Measurements from ENCODE around the gene HSPB2. TPM values are rescaled to one million over a fixed set of nuclear protein-coding genes. Genes with fewer than 3 reads are reported as not detected.
"Not testable (repeated sequence)": the region's sequence is repeated elsewhere in the genome, so short reads cannot be mapped to it uniquely, and the experiment has no call there.

Gene HSPB2
- polyA plus RNA-seq, 4 donors = 1.1 to 2.7 (median 2.1) TPM

DNA sequence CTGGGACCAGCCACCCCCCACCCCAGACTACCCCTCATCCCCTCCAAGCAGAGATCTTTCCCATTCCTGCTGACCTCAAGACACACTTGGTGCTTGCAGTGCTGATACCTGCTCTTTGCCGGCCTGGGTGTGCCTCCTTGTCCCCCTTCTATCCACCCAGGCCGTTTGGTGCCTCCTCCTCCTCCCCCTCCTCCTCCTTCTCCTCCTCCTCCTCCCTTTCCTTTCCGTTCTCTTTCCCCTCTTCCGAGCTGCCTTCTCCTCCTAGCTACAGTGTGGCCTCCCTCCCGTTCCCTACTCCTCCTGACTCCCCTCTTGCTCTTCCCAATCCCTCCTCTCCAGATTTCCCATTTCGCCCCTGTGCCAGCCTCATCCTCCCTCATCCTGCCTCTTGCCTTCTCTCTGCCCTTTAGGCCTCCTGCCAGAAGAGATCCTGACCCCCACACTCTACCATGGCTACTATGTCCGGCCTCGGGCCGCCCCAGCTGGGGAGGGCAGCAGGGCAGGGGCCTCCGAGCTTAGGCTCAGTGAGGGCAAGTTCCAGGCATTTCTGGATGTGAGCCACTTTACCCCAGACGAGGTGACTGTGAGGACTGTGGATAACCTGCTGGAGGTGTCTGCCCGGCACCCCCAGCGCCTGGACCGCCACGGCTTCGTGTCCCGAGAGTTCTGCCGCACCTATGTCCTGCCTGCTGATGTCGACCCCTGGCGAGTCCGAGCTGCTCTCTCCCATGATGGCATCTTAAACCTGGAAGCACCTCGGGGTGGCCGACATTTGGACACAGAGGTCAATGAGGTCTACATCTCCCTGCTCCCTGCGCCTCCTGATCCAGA is 712 bp downstream of the HSPB2 start:
- DNase-seq (ENCODE audit: low read depth in 4 of 4, low spot score in 3 of 4) = no peak

DNA sequence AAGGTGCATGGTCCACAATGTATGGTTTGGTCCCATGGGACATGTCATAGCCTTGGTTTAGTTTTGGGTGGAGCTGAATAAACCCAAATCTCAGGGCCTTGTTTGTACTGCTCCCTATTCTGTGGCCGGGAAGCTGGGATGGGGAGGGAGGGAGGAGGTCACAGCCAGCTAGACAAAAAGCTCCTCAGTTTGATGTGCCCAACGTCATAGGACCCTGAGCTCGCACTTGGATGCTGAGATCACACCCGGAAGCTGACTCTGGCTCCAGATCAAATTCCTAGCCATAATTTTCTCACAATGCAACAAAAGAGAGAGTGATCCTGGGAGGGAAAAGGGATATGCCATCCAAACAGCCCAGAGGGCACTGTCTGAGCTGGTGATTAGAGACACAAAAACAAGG is 1.5 kb downstream of the HSPB2 start:
- no peak for DNase-seq (ENCODE audit: low read depth in 4 of 4, low spot score in 3 of 4)

DNA sequence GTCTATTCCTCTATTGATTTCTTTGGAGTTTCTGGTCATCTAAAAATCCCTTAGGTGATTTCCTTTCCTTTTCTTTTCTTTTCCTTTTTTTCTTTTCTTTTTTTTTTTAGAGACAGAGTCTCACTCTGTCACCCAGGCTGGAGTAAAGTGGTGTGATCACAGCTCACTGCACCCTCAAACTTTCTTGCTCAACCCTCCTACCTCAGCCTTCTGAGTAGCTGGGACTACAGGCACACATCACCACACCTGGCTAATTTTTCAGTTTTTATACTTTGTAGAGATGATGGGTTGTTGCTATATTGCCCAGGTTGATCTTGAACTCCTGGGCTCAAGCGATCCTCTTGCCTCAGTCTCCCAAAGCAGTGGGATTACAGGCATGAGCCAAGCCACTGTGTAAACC is 4.2 kb downstream of the HSPB2 start:
- no peak for DNase-seq (ENCODE audit: low read depth in 4 of 4, low spot score in 3 of 4)

DNA sequence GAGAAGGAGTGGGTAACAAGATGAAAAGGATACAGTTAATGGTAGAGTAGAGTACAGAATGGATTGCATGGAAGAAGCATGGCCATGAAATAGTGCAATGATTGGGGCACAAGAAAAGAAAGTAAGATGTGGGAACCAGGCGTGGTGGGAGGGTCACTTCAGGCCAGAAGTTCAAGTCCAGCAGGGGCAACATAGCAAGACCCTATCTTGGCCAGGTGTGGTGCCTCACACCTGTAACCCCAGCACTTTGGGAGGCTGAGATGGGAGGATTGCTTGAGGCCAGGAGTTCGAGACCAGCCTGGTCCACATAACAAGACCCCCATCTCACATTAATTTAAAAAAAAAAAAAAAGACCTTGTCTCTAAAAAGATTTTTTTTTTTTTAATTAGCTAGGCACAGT is 4.8 kb downstream of the HSPB2 start:
- no peak for DNase-seq (ENCODE audit: low read depth in 4 of 4, low spot score in 3 of 4)

DNA sequence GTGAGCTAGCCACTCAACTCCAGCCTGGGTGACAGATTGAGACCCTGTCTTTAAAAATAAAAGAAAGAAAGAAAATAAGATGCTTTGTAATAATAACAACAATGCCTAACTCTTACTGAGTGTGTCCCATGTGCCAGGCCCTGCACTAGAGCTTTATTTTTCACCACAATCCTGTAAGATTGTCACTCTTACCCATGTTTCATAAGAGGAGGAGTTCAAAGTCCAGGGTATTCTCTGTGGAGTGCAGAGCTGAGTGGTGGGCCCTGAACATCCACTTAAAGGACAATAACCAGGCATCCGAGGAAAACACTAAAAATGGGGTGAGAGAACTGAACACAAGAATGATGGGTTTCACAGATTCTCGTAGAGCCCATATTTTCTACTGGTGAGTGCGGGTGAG is 5.3 kb downstream of the HSPB2 start:
- no peak for DNase-seq (ENCODE audit: low read depth in 4 of 4, low spot score in 3 of 4)

DNA sequence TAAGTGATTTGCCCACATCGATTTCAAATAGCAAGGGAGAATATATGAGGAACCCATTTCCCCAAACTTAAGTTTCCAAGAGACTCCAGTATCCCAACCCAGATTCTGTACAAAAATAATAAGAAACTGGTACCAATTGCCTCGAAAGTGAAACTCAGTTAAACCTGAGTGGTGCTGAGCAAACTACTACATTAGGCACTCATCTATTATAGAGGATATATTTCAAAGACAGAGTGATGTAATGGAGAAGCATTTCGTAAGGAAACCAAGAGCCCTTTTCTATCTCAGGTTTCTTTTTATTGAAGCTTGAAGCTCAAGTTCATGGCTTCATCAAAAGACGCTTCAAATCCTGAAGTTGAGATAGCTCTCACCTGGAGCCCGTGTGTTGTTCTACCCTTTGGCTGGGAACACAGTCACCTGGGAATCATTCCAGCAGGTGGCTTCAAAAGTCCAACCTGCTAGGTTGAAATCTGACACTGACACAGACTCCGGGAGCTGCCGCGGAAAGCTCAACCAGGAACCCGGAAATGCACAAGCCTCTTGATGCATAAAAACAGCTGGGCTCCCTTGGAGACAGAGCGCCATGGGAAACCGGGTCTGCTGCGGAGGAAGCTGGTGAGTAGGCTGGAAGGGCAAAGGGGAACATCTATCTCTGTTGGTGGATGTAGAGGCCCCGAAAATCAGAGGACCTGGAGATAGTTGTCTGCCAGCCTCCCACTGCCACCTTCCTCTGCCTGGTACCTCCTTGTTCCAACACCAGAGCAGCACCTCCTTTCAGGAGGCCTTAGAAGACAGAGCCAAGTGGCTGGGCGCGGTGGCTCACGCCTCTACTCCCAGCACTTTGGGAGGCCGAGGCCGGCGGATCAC is 6.1 kb downstream of the HSPB2 start, which contains the start of gene C11orf52:
TSS of gene C11orf52 (plus strand) at position 524 of the 867 bp plus-strand sequence. CDS start at position 584, 60 bp downstream.
- DNase-seq (ENCODE audit: low read depth in 4 of 4, low spot score in 3 of 4) = peak; percentile 57 to 86 (median 82)

DNA sequence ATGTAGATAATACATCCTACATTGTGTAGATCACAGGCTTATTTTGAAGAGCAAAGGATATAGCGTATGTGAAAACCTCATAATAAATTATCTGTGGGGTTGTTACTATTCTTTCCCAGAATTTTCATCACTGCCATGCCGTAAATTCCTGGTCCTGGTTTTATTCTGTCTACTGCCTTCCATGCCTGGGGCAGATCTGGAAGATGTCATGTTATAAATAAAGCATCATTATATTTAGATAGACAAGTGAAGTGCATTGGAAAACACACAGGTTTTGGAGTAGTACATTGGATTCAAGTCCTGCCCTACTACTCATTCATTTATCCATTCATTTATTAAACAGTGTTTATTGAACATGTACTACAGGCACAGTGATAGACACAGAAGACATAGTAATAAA is 8.4 kb downstream of the HSPB2 start:
- DNase-seq (ENCODE audit: low read depth in 4 of 4, low spot score in 3 of 4) = no peak

DNA sequence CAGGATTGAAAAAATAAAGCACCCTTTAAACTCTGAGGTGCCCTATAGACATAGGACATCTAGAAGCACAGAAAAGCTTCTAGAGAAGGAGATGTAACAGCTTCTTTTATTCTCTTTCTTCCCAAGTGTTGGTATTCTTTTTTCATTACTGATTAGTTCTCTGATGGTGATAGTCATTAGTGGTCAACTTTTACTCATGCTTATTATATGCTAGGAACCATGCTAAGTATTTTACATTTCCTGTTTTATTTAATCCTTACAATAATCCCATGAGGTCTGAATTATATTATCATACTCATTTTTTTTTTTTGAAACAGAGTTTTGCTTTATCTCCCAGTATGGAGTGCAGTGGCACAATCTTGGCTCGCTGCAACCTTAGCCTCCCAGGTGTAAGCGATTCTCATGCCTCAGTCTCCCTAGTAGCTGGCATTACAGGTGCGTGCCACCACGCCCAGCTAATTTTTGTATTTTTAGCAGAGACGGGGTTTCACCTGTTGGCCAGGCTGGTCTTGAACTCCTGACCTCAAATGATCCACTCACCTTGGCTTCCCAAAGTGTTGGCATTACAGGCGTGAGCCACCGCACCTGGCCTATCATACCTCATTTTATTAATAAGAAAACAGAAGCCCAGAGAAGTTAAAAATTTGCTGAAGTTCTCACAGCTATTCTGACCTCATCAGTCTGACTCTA is 9.2 kb downstream of the HSPB2 start:
- DNase-seq (ENCODE audit: low read depth in 4 of 4, low spot score in 3 of 4) = no peak

DNA sequence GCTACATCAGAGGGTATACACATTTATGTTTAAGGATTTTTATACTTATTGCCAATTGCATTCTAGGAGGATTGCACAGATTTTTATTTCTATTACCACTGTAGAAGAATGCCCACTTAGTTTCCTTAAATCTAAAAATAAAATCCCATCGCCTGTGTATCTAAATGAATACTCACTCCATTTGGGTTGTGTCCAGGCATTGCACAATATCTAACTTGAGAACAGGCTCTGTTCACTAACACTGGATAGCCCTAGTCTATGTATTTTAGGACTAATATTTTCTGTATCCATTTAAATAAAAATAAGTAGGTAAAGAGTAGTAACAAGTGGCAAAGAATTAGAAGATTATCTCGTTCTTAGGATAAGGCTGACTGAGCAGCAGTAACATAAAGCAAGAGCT is 10.3 kb downstream of the HSPB2 start:
- DNase-seq (ENCODE audit: low read depth in 4 of 4, low spot score in 3 of 4) = no peak

DNA sequence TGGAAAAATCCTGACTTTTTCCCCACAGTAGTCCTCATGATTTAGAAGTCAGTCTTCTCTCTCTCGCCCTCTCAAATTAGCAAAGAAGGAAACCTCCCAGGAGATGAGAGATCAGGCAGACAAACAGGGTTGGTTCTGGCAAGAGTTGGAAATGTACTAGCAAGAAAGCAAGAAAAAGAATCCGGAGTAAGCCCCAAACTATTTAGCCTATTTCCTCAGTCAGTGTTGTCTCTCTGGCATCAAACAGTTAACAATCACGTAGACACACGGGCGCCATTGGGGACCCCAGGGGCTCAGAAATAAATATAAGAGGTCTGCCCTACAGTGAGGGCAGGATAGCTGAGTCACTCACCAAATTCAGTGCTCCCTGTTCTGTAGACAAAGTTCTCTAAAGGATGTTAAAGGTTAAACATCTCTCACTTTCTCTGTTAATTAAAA is 10.8 kb downstream of the HSPB2 start:
- DNase-seq (ENCODE audit: low read depth in 4 of 4, low spot score in 3 of 4) = no peak

DNA sequence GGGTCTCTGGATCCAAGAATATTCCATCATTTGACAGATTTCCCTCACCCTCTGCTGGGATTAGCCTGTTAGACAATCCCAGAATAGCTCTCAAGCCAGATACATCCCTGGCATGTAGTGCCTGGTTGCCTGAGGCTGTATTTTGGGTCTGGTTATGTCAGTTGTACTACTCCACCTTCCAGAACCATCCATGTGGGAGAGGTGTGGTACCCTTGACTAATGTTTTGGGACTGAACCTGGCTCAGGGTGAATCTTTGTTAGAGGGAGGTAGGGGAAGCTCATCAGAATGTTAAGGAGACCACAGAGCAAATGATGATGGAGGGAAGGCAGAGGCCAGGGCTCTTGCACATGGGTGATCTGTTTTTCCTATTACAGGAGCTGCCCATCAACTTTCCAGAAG is 11.4 kb downstream of the HSPB2 start:
- DNase-seq (ENCODE audit: low read depth in 4 of 4, low spot score in 3 of 4) = no peak

DNA sequence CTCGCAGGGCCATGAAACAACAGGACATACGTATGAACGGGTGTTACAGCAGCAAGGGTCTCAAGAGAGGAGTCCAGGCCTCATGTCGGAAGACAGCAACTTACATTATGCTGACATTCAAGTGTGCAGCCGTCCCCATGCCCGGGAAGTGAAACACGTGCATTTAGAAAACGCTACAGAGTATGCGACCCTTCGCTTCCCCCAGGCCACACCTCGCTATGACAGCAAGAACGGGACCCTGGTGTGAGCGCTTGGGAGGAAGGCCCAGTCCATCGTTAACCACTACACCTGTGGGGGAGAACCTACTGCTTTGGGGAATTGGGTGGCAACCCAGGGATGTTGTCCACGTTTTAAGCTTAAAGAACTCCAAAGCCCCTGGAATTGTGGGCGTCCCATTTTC is 13.4 kb downstream of the HSPB2 start:
- no peak for DNase-seq (ENCODE audit: low read depth in 4 of 4, low spot score in 3 of 4)

DNA sequence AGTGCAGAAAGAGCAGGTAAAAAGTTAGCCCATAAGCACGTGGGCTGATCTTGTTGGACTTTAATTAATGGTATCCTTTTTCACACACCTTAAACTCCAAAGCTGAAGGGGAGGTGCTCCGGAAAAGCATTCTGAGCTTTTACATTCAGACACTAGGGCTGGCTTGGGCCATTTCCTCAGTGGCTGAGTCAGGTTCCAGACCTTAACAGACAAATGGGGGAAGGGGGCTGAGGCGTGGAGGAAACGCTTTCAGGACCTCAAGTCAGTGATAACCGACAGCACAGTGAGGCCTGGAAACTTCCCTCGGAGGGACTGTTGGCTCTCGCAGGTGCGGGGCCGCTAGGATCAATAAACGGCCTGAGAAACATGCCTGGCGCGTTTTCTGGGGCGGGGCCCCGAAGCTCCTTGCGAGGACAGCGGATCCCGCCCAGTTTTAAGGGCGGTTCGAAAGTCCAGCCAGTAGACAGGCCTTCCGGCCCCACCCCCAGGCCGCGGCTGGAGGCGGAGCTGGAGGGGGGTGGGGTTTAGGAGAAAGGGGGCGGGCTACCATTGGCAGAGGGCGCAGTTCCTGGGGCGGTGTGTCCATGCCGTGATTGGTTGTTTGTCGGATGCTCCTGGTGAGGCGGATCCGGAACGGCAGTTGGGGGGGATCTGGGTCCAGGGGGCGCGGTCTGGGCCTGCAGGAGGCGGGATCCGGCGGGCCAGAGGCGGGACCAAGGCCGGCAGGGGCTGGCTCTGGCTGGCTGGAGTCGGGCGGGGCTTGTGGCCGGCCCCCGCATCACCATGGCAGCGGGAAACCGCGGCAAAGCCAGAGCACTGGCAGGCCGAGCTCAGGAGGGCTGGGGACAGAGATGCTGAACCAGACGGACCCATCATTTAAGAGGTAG is 14.2 kb downstream of the HSPB2 start:
- peak; percentile 93 to 94 (median 94) for DNase-seq (ENCODE audit: low read depth in 4 of 4, low spot score in 3 of 4)

DNA sequence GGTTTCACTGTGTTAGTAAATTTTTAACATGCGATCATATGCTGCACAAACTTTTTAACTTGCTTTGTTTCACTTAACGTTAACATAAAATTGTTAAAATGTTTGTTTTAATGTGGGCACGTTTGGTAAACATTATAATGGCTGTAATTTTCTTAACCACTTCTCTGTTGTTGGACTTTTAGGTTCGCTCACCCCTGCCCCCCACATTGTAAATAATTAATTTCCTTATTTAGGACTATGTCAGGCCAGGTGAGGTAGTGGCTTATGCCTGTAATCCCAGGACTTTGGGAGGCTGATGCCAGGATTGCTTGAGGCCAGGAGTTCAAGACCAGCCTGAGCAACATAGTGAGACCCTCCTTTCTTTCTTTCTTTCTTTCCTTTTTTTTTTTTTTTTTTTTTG is 17.9 kb downstream of the HSPB2 start:
- DNase-seq (ENCODE audit: low read depth in 4 of 4, low spot score in 3 of 4) = no peak

DNA sequence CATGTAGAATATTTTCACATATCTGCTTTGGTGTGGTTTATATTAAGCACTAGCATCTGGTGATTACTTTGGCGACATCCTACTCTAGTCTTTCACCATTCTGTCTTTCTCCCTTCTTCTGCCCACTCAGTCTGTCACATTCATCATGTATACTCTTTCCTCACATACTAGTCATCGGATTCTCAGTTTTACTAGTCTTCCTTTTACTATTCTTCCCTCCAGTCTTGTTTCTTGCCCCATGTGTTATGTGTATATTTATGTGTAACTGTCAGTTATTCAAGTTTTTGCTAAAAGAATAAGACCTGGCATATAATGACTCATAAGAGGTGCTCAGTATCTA is 20.0 kb downstream of the HSPB2 start:
- no peak for DNase-seq (ENCODE audit: low read depth in 4 of 4, low spot score in 3 of 4)

DNA sequence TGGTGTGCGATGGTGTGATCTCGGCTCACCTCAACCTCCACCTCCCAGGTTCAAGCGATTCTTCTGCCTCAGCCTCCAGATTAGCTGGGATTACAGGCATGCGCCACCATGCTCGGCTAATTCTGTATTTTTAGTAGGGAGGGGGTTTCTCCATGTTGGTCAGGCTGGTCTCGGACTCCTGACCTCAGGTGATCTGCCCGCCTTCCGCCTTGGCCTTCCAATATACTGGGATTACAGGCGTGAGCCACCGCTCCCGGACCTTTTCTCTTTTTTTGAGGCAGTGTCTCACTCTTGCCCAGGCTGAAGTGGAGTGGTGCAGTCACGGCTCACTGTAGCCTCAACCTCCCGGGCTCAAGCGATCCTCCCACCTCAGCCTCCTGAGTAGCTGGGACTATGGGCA is 20.6 kb downstream of the HSPB2 start:
- DNase-seq (ENCODE audit: low read depth in 4 of 4, low spot score in 3 of 4) = not testable (repeated sequence)

DNA sequence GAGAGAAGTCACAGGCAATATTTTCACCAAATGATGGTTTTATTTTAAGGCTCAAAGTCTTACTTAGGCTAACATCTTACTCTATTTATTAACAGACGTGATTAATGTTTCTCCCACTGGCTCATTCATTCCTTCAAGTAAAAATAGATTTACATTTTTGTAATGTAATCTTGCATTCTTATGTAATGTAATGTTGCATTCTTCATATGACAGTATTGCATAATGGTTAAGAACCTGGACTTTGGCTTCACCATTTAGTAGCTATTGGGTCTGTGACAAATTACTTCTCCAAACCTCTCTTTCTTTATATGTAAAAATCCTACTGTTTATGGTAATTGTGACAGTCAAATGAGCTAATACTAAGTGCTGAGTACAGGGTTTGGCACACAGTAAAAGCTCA is 21.3 kb downstream of the HSPB2 start:
- no peak for DNase-seq (ENCODE audit: low read depth in 4 of 4, low spot score in 3 of 4)

DNA sequence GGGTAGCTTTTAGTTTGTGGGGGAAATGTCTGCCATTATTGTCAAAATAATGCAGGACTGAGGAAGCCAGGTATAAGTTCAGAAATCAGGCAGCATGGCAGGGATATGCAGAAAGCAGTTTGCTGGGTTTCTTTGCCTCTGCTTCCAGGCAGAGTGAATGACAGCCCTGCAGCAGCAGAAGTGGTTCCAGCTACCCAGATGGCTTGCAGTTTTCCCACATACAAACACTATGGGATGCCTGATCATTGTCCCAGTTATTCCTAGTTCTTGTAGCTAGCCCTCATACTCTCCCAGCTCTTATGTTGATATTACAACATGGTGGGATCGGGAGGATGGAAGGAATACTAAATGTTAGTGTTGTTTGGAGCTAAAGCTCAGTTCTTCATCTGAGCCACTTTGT is 21.8 kb downstream of the HSPB2 start:
- DNase-seq (ENCODE audit: low read depth in 4 of 4, low spot score in 3 of 4) = no peak

DNA sequence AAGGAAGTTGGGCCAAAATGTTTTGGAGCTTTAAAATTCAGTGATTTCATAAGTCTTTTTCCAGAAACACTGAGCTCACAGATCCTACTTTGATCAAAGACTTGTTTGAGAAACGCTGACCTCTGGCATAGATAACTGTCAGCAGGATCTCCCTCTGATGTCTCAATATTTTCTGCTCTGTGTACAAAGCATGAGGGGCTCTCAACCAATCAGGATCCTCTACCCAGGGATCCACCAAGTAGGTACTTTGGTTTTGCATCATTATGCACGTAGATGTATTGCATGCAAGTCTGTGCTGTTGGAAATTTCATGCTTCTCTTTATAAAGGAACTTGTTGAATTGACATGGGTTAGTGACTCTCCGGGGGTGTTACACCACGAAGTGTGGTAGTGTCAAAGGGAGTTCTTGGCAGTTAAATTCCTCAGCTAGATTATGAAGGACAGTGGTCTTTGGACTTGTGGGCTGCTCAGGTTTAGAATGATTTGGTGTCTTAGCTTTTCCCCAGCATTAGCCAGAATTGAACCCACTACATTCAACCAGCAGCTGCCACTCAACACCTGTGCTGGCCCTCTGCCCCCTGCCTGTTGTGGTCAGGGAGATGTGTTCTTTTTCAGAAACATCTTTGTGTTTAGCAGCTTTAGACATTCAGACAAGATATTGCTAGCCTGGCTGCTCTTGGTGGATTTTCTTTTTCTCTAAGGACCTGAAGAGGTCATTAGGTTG is 22.9 kb downstream of the HSPB2 start:
- no peak for DNase-seq (ENCODE audit: low read depth in 4 of 4, low spot score in 3 of 4)
